Anterior cingulate cortex (tissue), 58 donors: ENCODE data around the gene ZC3H8.
A peak's percentile ranks its signal among the peaks of the same experiment; 100 is the strongest.
"Not testable (repeated sequence)": the region's sequence is repeated elsewhere in the genome, so short reads cannot be mapped to it uniquely, and the experiment has no call there.

ENCODE experiments used
- DNase-seq, 58 donors: peaks; one replicate each; lab custom pipeline; 2025; lab: John Stamatoyannopoulos, UW

The ZC3H8 gene

DNA sequence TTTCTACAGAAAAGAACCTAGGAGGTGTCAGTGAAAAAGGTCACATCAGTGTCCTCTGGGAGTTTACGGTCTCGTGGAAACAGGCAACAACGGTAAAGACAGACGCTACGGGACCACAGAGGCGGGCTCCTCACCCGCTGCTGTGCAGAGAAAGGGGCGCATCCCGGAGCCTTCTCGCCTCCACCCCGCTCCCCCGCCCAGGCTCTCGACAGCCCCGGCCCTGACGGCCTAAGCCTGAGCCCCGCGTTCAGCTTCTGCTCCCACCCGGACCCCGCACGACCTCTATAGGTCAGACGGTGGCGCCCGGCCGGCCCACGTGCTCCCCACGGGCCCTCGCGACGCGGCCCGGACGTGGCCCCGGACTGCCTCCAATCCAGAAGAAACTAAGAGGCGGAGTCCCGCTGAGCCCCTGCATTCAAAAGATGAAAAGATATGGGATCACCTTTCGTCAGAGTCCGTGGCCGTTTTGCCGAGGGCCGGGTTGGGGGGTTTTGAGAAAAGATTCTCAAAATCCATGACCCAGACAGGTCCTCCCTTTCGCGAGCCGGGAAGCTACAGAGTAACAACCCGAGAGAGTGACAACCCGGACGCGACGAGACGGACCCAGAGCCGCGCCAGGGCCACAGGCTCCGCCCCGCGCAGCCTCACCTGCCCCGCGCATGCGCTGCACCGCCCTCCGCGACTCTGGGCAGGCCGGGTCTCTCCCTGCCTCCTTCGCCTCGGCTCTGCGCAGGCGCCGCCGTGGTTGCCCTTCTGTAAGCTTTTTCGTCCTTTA lies at the start of gene ZC3H8:
TSS of gene ZC3H8 (minus strand) at position 577 of the 775 bp plus-strand sequence. CDS start at position 516, 61 bp downstream.
- DNase-seq: peak; percentile 37 to 96 (median 87)

DNA sequence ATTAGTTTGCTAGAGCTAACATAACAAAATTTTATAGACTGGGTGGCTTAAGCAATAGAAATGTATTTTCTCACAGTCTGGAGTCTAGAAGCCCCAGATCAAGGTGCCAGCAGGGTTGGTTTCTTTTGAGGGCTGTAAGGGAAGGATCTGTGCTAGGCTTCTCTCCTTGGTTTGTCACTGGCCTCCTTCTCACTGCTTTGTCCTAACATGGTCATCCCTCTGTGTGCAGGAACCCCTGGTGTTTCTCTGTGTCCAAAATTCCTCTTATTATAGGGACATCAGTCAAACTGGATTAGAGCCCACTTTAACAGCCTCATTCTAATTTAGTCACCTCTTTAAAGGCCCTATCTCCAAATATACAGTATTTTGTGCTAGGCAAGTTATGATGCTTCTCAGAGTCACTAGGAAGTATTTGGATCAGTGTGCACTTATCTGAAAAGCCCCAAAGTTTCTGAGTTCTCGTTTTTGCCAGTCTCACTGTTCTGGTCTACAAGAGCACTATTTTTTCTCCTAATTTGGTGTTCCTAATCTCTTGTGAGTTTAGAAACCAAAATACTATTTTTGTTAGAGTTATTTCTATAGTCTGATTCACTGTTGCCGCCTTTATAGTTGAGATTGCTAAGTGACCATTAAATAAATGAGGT lies 49.6 kb upstream of the ZC3H8 start:
- no peak for DNase-seq

DNA sequence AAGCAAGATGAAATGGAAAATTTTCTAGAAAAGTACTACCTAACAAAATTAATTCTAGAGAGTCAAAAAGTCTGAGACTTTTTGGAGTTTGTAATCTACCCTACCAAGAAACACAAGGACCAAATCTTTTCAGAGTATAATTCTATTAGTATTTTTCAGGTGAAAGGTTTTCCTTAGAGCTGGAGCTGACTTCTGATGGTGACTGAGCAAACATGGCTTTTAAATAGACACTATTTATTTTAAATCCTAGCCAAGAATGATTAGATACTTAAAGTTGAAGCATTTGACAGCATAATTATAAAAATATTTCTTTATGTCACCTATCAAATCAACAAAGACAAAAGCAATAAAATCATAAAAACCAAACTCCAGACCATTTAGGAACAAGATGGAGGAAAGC lies 47.1 kb upstream of the ZC3H8 start:
- no peak for DNase-seq

DNA sequence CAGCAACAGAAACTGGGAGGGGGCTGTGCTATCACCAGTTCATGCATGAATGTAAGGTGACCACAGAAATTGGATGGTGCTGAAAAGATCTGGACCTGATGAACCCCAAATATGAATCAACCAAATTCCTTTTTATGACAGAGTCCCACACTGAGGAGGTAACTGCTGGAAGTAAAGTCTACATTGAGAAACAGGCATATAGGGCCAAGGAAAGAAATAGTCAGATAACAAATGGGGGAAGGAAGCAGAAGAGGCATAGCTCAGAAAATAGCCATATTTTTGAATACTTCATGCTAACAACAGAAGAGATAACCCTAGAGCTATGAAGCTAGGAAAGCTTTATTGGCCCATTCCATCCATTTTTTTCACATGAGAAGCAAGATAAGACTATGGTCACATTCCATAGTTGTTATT lies 46.3 kb upstream of the ZC3H8 start:
- DNase-seq: no peak

DNA sequence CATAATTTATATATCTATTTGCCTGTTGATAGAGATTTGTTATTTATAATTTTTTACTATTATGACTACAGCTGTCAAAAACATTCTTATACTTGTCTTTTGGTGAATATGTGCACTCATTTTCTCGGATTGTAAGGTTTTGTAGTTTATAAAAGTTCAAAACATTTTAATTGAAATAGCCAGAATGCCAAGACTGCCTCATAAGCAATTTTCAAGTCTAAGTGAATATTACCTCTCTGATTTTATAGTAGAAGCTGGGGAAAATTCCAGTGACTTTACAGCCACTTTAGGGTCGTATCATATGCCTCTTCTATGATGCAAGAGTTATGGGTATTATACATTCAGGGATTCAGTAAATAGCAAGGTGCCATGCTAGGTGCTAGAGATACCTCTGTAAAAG lies 41.6 kb upstream of the ZC3H8 start:
- no peak for DNase-seq

DNA sequence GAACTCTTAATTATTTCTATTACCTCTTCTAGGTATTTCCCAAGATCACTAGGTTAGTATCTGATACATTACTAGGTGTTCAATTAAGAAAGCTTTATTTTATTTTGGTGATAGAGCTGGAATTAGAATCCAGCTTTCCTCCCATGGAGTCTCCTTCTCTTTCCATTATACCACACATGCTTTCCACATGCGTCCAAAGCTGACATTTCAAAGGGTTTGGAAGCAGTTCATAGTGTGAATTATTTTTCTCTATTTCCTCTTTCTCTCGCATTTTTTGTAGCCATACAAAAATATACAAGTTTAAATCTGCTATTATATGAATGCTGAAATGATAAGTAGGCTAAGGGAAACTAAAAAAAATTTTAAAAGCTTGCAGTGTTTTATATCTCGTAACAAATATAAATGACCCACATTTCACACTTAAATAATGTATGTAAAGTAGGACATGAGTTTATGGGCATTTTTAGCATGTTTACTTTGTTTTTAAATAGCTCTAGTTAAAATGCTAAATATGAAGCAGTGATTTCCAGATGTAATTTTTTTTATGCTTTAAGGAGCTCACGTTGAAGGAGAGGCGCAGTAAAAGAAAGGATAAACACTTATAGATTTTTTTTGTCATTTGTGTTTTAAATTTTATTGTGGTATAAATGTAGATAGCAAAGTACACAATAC lies 40.7 kb upstream of the ZC3H8 start:
- DNase-seq: no peak

DNA sequence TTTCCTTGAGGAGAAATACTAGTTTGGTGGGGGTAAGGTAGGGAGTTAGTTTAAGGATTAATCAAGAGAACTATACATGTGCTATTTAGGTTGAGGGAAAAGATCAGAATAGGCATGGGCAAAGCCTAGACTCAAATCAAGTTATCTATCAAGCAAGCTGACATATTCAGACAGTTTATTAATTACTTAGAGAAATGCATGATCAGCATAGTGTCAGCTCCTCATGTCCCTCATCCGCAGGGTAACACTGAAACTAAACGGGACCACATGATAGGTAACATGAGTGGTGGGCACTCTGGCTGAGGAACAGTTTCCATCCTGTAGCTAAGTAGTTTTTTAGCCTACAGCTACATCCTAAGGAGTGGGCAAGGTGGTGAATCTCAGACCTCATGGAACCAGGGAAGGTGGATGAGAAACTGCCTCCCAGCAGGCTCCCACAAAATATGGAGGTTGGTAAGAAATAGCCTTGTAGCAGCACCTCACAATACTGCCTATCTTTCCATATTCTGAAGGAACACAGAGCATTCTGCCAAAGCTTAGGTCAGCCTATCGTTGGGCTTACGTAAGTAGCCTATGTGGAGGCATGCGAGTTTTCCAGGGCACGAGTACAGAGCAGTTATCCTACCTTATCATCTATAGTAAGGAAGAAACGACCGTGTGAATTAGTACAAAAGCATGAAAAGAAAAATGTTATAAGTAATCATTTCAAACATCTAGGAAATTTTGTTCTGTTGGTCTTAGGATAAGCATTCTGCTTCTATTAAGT lies 39.0 kb upstream of the ZC3H8 start:
- no peak for DNase-seq

DNA sequence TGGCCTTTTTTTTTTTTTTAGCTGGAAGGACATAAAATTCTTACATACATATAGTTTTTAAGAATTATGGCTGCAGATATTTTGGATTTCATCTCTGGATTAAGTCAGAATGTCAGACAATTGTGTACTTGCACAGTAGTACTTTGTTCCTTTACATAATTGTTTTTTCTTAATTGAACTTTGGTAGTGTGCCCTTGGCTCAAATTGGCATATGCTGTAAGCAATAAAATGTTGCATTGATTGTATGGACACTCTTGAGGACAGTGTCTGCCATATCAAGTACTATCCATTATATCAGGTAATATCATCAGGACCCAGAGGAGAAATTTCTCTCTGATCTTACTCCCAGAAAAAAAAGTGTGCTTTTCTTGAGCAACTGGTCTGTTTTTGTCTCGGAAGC lies 35.8 kb upstream of the ZC3H8 start:
- DNase-seq: no peak

DNA sequence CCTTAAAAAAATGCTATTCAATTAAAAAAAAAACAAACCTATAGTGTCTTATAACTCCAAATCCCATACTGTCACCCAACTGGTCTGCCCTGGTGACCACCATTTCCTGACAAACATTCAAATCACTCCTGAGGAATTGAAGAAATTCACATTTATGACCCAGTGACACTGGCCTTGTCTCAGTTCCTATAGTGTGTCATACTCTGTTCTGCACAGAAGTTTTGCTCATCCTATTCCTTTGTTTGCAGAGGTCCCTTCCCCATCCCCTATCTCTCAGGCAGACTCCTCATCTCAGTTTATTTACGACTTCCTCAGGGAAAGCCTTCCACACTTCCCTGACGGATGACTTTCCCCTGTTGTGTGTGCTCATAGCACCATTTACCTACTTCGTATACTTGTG lies 35.2 kb upstream of the ZC3H8 start:
- DNase-seq: no peak

DNA sequence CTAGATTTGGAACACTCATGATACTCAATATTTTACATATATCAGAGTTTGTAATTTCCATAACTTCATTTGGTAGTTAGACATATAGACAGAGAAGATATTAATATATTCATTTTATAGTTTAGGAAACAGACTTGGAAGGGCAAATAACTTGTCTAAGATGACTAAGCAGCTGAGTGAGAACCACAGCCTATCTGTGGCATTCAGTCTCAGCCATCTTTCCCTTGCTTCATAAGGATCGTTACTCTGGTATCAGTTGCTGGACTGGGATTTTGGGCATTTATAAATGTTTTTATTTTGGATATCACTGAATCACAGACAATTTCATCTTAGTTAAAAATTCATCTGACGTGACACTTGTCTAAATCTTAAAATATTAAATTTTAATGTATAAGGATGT lies 28.7 kb upstream of the ZC3H8 start:
- DNase-seq: not testable (repeated sequence)

DNA sequence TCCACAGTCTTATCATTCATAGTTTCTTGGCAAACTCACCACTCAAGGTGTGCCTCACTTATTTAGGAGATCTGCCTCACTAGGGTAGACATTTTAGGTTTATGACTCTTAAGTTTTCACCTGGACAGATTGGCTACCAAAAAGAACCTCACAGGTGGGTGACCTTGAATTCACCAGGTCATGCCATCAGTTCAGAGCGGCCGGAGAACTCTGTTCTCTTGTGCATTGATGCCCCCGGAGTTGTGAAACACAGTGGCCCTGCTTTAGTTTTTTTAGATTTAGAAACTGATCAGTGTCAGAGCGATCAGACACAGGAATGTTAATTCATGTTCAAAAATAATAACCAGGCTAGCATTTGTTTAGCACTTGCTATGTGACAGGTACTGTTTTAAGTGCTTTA lies 27.2 kb upstream of the ZC3H8 start:
- not testable (repeated sequence) for DNase-seq

DNA sequence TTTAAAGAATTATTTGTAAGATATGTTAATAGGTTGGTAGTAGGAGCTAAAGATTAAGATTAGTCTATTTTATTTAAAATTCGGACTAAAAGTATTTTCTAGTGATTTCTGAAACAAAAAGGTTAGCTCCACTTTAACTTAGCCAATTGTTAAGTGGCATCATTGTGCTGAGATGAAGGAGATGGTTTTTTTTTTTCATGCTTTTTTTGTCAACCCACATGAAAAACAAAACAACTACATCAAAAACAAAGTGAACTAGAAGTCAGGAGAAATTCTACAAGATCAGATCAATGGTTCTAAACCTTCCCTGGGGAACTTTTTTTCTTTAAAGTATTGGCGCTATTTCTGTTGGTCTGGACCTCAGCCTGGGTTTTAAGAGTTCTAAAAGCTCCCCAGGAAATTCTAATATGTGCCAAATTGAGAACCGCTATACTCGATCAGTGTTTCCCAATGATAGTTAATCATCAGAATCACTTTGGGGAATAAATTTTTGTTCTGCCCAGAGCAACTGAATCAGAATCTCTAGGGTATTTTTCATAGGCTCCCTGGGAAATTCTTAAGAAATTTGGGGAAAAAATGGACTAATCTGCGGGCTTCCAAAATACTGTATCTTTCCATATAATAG lies 22.9 kb upstream of the ZC3H8 start:
- no peak for DNase-seq

DNA sequence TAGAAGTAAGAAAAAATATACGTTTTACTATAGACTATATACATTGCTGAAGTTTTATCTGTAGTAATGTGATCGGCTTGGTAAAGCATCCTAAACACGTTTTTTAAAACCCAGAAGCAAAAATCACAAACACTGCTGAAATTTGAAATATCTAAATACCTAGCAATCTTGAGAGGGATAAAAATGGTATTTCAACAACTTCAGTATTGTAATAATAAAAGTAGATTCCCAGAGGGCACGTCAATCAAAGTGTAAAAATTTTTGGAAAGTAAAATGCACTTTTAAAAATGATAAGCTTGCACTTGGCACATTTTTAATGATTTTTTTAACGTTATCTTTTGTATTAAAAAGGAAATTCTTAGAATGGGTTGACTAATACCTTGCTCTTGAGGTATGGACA lies 22.1 kb upstream of the ZC3H8 start:
- no peak for DNase-seq

DNA sequence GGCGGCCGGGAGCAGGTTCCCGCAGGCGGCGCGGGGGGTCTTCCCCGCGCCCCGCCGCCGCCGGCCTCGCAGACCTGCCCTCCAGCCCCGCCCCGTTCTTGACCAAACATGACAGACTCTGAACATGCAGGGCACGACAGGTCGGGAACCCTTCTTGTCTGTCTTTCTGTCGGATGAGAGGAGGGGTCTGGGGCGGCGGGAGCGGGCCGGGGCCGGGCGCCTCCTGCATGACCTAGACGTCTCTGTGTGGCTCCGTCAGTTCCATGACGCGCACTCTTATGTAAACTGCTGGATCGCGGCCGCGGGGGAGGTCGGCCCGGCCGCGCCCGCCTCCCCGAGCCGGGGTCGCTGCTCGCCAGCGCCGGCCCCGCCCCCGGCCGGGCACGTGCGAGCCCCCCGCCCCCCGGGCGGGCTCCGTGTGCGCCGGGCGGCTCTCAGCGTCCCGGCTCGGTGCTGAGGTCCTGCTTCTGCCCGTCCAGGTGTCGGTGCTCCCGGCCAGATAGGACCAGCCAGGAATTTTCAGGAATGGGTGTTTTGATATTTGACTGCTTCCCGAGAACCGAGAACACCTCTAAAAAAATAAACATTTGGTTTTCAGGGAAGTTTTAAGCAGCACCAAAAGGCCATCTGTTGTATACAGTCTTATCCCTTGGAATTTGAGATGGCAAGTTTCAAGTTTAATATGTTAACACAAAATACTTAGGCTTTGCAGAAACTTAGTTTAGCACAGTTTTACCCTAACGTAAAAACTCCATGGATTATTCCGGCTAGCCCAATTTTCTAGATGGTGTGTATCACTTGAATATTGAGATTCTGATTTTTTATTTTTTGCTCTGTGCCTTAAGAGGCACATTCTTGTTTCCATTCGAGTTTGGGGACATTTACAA lies 21.3 kb upstream of the ZC3H8 start:
- DNase-seq: peak; percentile 22 to 89 (median 74)

DNA sequence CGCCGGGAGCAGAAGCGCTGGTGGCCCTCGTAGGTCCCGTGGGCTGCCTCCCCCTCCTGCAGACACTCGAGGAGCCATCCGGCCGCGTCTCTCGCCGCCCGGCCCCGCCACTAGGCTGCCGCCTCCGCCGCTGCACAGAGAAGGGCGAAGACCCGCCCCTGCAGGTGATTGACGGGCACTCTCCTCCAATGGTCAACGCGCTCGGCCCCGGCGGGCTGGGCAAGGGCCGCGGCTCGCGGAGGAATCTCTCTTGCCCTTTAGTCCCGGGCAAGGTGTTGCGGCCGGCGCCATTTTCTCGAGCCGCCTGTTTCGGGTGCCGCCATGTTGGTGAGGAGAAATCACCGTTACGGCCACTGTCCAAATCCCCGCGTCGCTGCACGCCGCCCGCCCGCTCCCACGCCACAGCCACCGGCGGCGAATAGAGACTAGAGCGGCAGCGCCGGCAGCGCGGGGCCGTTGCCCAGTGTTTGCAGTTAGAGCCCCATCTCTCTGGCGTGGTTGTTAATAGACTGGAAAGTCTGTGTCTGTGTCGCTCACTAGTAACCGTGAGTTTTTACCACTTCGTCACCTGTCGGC lies 20.6 kb upstream of the ZC3H8 start, which contains the start of gene ZC3H6:
TSS of gene ZC3H6 (plus strand) at position 287 of the 576 bp plus-strand sequence. CDS start 398 bp downstream, outside the sequence.
- peak; percentile 81 to 100 (median 98) for DNase-seq

DNA sequence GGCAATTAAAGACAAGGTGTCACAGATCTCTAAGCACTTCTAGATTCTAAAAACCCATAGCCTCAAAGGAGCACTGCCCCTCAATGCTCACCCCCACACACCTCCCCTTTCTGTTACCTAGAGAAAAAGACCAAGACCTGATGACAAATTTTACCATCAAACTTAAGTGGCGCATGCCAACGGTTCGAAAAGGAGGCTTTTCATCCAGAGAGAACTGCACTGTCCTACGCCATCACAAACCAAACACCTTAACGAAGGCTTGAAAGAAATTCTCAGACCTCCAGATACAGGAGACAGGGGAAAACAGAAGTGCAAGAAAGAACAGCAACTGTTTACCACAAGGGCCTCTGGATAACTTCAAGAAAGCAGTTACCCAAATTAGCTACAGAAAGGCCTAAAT lies 18.5 kb upstream of the ZC3H8 start:
- DNase-seq: no peak

DNA sequence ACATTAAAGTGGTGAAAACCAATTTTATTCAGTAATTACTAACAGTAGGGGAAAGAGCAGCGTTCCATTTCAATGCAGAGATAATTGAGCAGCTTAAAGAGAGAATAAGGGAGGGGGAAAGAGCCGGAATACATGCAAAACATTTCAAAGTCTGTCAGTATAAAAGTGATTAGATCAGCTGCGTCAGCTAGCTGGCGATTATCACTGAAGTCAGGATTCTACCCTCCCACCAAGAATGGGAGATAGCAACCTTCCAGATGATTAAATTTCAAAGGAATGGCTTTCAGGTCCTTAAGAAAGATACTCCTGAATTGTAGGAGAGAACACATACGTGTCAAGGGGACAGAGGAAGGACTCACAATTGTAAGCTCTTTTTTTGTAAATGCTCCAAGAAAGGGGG lies 17.8 kb upstream of the ZC3H8 start:
- no peak for DNase-seq

DNA sequence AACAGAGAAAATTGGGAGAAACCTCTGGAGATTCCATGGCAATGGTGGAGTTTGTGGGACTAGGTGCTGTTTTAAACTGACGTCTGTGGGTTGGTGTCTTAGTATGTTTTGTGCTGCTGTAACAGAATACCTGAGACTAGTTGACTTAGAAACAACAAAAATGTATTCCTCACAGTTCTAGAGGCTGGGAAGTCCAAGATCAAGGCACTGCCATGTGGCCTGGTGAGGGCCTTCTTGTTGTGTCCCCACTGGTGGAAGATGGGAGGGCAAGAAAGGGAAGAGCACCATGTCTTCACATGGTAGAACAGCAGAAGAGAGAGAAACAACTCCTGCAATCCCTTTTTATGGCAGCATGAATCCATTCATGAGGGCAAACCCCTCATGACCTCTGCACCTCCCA lies 13.7 kb upstream of the ZC3H8 start:
- DNase-seq: no peak

DNA sequence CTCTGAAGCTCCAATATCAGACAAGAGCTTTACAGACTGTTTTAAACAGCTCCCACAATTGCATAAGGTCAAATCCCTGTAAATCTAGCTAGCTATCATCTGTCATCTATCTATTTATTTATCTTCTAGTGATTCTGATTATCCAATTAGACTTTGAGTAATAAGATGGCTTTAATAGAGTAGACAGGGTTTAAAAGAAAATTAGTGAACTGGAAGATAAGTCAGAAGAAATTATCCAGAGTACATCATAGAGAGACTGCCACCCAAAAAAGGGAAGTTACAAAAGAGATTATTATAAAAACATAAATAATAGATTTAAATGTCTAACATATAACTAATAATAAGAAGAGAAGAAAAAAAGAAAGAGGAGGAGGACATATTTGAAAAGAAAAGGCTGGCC lies 8.0 kb upstream of the ZC3H8 start:
- no peak for DNase-seq
